ENCODE results near the gene WNK3.

DNA sequence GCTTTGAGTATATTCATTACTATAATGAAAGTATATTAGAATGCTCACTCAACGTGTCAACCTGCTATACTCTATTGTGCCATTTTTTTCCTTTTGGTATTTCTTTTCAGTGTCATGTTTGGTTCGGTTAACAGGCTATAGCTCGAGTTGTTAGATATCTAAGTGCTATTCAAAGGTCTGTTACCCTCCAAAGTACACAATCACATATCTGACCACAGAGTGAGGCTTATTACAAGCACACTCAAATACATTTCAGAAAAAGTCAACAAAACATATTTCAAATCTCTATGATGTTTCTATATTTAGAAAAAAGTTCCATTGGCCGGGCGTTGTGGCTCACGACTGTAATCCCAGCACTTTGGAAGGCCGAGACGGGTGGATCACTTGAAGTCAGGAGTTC lies 32.8 kb downstream of the WNK3 start:
- TF ChIP-seq, protein P1, sequence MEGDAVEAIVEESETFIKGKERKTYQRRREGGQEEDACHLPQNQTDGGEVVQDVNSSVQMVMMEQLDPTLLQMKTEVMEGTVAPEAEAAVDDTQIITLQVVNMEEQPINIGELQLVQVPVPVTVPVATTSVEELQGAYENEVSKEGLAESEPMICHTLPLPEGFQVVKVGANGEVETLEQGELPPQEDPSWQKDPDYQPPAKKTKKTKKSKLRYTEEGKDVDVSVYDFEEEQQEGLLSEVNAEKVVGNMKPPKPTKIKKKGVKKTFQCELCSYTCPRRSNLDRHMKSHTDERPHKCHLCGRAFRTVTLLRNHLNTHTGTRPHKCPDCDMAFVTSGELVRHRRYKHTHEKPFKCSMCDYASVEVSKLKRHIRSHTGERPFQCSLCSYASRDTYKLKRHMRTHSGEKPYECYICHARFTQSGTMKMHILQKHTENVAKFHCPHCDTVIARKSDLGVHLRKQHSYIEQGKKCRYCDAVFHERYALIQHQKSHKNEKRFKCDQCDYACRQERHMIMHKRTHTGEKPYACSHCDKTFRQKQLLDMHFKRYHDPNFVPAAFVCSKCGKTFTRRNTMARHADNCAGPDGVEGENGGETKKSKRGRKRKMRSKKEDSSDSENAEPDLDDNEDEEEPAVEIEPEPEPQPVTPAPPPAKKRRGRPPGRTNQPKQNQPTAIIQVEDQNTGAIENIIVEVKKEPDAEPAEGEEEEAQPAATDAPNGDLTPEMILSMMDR (IDR thresholded peaks at IDR 0.05), result no peak
- TF ChIP-seq POLR2A (IDR thresholded peaks at IDR 0.05), result no peak

Measured in adrenal gland (tissue), 5 donors.